H9 (cell line): ENCODE measurements around the gene DCAF12L1. TPM values are rescaled to one million over a fixed set of nuclear protein-coding genes. Genes with fewer than 3 reads are reported as not detected.

Experiments
- DNase-seq: peaks from one replicate; pipeline ENCODE4 v3.0.0-alpha.2; 2017
- H2AFZ ChIP-seq: one replicate; pipeline ENCODE4 v1.6.1; 2013; ENCODE audit warnings: mild to moderate bottlenecking, low read length, control low read depth, moderate library complexity
- H2AK5ac ChIP-seq: 2 replicates; pipeline ENCODE4 v1.6.1; 2013; ENCODE audit warnings: low read length, control low read depth, mixed read lengths; ENCODE audit not compliant: insufficient read length
- H2BK120ac ChIP-seq: one replicate; pipeline ENCODE4 v1.6.1; 2013; ENCODE audit warnings: low read depth, mild to moderate bottlenecking, low read length, control low read depth, inconsistent platforms; ENCODE audit not compliant: poor library complexity, severe bottlenecking
- H2BK12ac ChIP-seq: 2 replicates; pipeline ENCODE4 v1.6.1; 2013; ENCODE audit warnings: low read length, control low read depth, mixed read lengths, low read depth; ENCODE audit not compliant: insufficient read length
- H2BK15ac ChIP-seq: 2 replicates; pipeline ENCODE4 v1.6.1; 2013; ENCODE audit warnings: low read depth, low read length, control low read depth
- H2BK20ac ChIP-seq: one replicate; pipeline ENCODE4 v1.6.1; 2013; ENCODE audit warnings: low read depth, mild to moderate bottlenecking, low read length, control low read depth, inconsistent platforms; ENCODE audit not compliant: poor library complexity, severe bottlenecking
- H2BK5ac ChIP-seq: 2 replicates; pipeline ENCODE4 v1.6.1; 2013; ENCODE audit warnings: low read length, control low read depth, mixed read lengths; ENCODE audit not compliant: insufficient read length
- H3K14ac ChIP-seq: 2 replicates; pipeline ENCODE4 v1.6.1; 2013; ENCODE audit warnings: low read length, control low read depth; ENCODE audit not compliant: insufficient read depth
- H3K18ac ChIP-seq: 2 replicates; pipeline ENCODE4 v1.6.1; 2013; ENCODE audit warnings: low read depth, mild to moderate bottlenecking, mixed read lengths, low read length, control low read depth; ENCODE audit not compliant: insufficient read length
- H3K23ac ChIP-seq: 2 replicates; pipeline ENCODE4 v1.6.1; 2013; ENCODE audit warnings: low read length, control low read depth, mixed read lengths, low read depth; ENCODE audit not compliant: insufficient read length
- H3K23me2 ChIP-seq: 2 replicates; pipeline ENCODE4 v1.6.1; 2013; ENCODE audit warnings: low read depth, mild to moderate bottlenecking, mixed read lengths, low read length, control low read depth; ENCODE audit not compliant: insufficient read length, poor library complexity, severe bottlenecking
- H3K27ac ChIP-seq: 2 replicates; pipeline ENCODE4 v1.5.1; 2013; ENCODE audit warnings: low read length, control low read depth, mixed read lengths, low read depth; ENCODE audit not compliant: insufficient read length
- H3K27me3 ChIP-seq: 2 replicates; pipeline ENCODE4 v1.6.1; 2013; ENCODE audit warnings: low read length, control low read depth, inconsistent platforms; ENCODE audit not compliant: insufficient read depth
- H3K4ac ChIP-seq: 2 replicates; pipeline ENCODE4 v1.6.1; 2013; ENCODE audit warnings: low read depth, mild to moderate bottlenecking, control low read depth, inconsistent platforms, low read length, moderate library complexity
- H3K4me1 ChIP-seq: 2 replicates; pipeline ENCODE4 v1.6.1; 2013; ENCODE audit warnings: low read length, control low read depth, inconsistent platforms; ENCODE audit not compliant: insufficient read depth
- H3K4me2 ChIP-seq: 2 replicates; pipeline ENCODE4 v1.6.1; 2013; ENCODE audit warnings: low read length, control low read depth, mixed read lengths; ENCODE audit not compliant: insufficient read length, insufficient read depth
- H3K56ac ChIP-seq: 2 replicates; pipeline ENCODE4 v1.6.1; 2013; ENCODE audit warnings: low read depth, mild to moderate bottlenecking, mixed read lengths, low read length, control low read depth; ENCODE audit not compliant: insufficient read length
- H3K79me1 ChIP-seq: 2 replicates; pipeline ENCODE4 v1.6.1; 2013; ENCODE audit warnings: low read depth, mild to moderate bottlenecking, moderate library complexity, low read length, control low read depth, inconsistent platforms; ENCODE audit not compliant: insufficient read depth, poor library complexity, severe bottlenecking
- H3K79me2 ChIP-seq: 2 replicates; pipeline ENCODE4 v1.6.1; 2013; ENCODE audit warnings: low read length, control low read depth, inconsistent platforms; ENCODE audit not compliant: insufficient read depth
- H3K9ac ChIP-seq: 2 replicates; pipeline ENCODE4 v1.6.1; 2013; ENCODE audit warnings: low read length, control low read depth, mixed read lengths; ENCODE audit not compliant: insufficient read length; ENCODE audit errors: extremely low read depth
- H3K9me3 ChIP-seq: one replicate; pipeline ENCODE4 v1.6.1; 2013; ENCODE audit warnings: low read depth, low read length, inconsistent platforms; ENCODE audit not compliant: control insufficient read depth
- H3T11ph ChIP-seq: one replicate; pipeline ENCODE4 v1.6.1; 2013; ENCODE audit warnings: mild to moderate bottlenecking, low read length, control low read depth, inconsistent platforms
- H4K20me1 ChIP-seq: one replicate; pipeline ENCODE4 v1.6.1; 2013; ENCODE audit not compliant: control insufficient read depth, insufficient read length, insufficient read depth
- H4K5ac ChIP-seq: 2 replicates; pipeline ENCODE4 v1.6.1; 2013; ENCODE audit warnings: low read depth, mild to moderate bottlenecking, mixed read lengths, low read length, control low read depth; ENCODE audit not compliant: insufficient read length
- H4K8ac ChIP-seq: replicated peaks from 2 replicates; pipeline ENCODE4 v1.6.1; 2013; ENCODE audit warnings: low read length, control low read depth, mixed read lengths, low read depth; ENCODE audit not compliant: insufficient read length
- H4K91ac ChIP-seq: 2 replicates; pipeline ENCODE4 v1.6.1; 2013; ENCODE audit warnings: low read depth, mild to moderate bottlenecking, moderate library complexity, mixed read lengths, low read length, control low read depth; ENCODE audit not compliant: insufficient read length
- H3K27ac Mint-ChIP-seq, 3 experiments: 2 replicates in 2 of 3; 3 replicates in 1 of 3; pipeline ENCODE4 v1.8.0; 2020 to 2021; ENCODE audit warnings: mixed read lengths in 3 of 3, mild to moderate bottlenecking in 1 of 3, moderate library complexity in 1 of 3
- H3K27me3 Mint-ChIP-seq: 2 replicates; pipeline ENCODE4 v1.8.0; 2021; ENCODE audit warnings: low read depth, mild to moderate bottlenecking, moderate library complexity, mixed read lengths
- H3K36me3 Mint-ChIP-seq, 3 experiments: 2 replicates in 2 of 3; 3 replicates in 1 of 3; pipeline ENCODE4 v1.8.0; 2020 to 2021; ENCODE audit warnings: low read depth in 3 of 3, mixed read lengths in 3 of 3; ENCODE audit not compliant: insufficient read depth in 1 of 3
- H3K4me1 Mint-ChIP-seq, 2 experiments: 2 replicates each; pipeline ENCODE4 v1.8.0; 2020; ENCODE audit warnings: mixed read lengths in 2 of 2
- H3K4me3 Mint-ChIP-seq, 2 experiments: 2 replicates in 1 of 2; 3 replicates in 1 of 2; pipeline ENCODE4 v1.8.0; 2020 to 2021; ENCODE audit warnings: mild to moderate bottlenecking in 2 of 2, mixed read lengths in 2 of 2, moderate library complexity in 1 of 2
- H3K9me3 Mint-ChIP-seq, 2 experiments: 2 replicates in 1 of 2; 3 replicates in 1 of 2; pipeline ENCODE4 v1.8.0; 2020; ENCODE audit warnings: mild to moderate bottlenecking in 2 of 2, mixed read lengths in 2 of 2, moderate library complexity in 1 of 2
- CTCF ChIP-seq: fragments of 200-600 bp; sonication (generic); conservative IDR thresholded peaks from 3 replicates; pipeline ENCODE4 v1.8.0; 2021; ENCODE audit warnings: antibody characterized with exemption, mild to moderate bottlenecking
- WGBS: extraction: QIAGEN DNeasy Blood & Tissue Kit; methylation state at CpG from one replicate; pipeline ENCODE4 v1.1.7; 2013; ENCODE audit warnings: missing lambda C conversion rate, low lambda C conversion rate, mixed read lengths; ENCODE audit not compliant: insufficient read length; ENCODE audit errors: extremely low coverage; 5-methylcytosine and 5-hydroxymethylcytosine counted together
- long read RNA-seq: library from polyadenylated mRNA; unstranded; transcript quantifications from one replicate; pipeline ENCODE4 v2.0.0, GENCODE V29; 2020
- total RNA-seq: library from RNA; stranded (reverse); gene quantifications from 2 replicates; pipeline ENCODE4 v1.2.1, GENCODE V29; 2021

DCAF12L1 gene
- 4.2 and 5.1 TPM in 2 replicates for total RNA-seq
- long read RNA-seq, transcript DCAF12L1-201 (2 exons, 3,382 nt), result major isoform, 44 of 44 reads
- long read RNA-seq, partial matches to known transcripts, result 0 of 44 reads
- long read RNA-seq, other reads (novel, unspliced or antisense), result 0 of 44 reads

GRCh38 chrX:126552313-126553022 is at the start of gene DCAF12L1:
Gene DCAF12L1 (minus strand): TSS chrX:126552814. CDS start chrX:126552608, 206 bp downstream.
- Histone ChIP-seq H2BK12ac (no peak within 1 kb of the TSS), H4K5ac (no peak within 1 kb of the TSS), H3K9me3 (no peaks in the 10 kb centered on the region), H2AFZ (no peak within 1 kb of the TSS), H3K79me1 (no peaks in the 10 kb centered on the region), H2BK5ac (no peak within 1 kb of the TSS), H3K9ac (no peak within 1 kb of the TSS), H3K4me1 (no peaks in the 10 kb centered on the region), H4K8ac (no peak within 1 kb of the TSS), H2BK20ac (no peak within 1 kb of the TSS), H3K79me2 (no peaks in the 10 kb centered on the region), H3K27me3 (no peaks in the 10 kb centered on the region; the same call in 1 of the 2 replicates), H4K91ac (no peak within 1 kb of the TSS), H3K23me2 (peaks cover 12% of the 10 kb centered on the region), H4K20me1 (no peaks in the 10 kb centered on the region), H3K14ac (peak within 1 kb of the TSS; percentile 65), H2BK15ac (no peak within 1 kb of the TSS), H3K23ac (no peak within 1 kb of the TSS), H3K4me2 (peak within 1 kb of the TSS; percentile 59), H2BK120ac (no peak within 1 kb of the TSS), H3K56ac (no peak within 1 kb of the TSS), H3T11ph (no peak within 1 kb of the TSS), H3K27ac (no peak within 1 kb of the TSS), H3K18ac (peak within 1 kb of the TSS; percentile 75), H2AK5ac (no peak within 1 kb of the TSS), H3K4ac (no peak within 1 kb of the TSS)
- peak within 1 kb of the TSS; percentile 69 to 75 for H3K4me3 Mint-ChIP-seq
- H3K9me3 Mint-ChIP-seq, result peaks cover 15 to 53% of the 10 kb centered on the region in 2 experiments
- TF ChIP-seq CTCF, result no peak
- peak; percentile 75 for DNase-seq
- no peak within 1 kb of the TSS for H3K27ac Mint-ChIP-seq
- H3K36me3 Mint-ChIP-seq, result peaks cover 0 to 5% (median 3%) of the 10 kb centered on the region in 3 experiments; a peak in 3 of 7 replicates
- H3K4me1 Mint-ChIP-seq, result peaks cover 0 to 6% of the 10 kb centered on the region in 2 experiments; a peak in 1 of 4 replicates
- WGBS, result no CpG with 5 or more reads among the region's 83 CpGs
- peaks cover 37% of the 10 kb centered on the region for H3K27me3 Mint-ChIP-seq
